NCI-H510A (cell line): ENCODE results near the gene EDC4.
"Not testable (repeated sequence)": the region's sequence is repeated elsewhere in the genome, so short reads cannot be mapped to it uniquely, and the experiment has no call there.

ENCODE experiments used
- DNase-seq: peaks from one replicate; lab custom pipeline; 2025; lab: John Stamatoyannopoulos, UW

The EDC4 gene, protein sequence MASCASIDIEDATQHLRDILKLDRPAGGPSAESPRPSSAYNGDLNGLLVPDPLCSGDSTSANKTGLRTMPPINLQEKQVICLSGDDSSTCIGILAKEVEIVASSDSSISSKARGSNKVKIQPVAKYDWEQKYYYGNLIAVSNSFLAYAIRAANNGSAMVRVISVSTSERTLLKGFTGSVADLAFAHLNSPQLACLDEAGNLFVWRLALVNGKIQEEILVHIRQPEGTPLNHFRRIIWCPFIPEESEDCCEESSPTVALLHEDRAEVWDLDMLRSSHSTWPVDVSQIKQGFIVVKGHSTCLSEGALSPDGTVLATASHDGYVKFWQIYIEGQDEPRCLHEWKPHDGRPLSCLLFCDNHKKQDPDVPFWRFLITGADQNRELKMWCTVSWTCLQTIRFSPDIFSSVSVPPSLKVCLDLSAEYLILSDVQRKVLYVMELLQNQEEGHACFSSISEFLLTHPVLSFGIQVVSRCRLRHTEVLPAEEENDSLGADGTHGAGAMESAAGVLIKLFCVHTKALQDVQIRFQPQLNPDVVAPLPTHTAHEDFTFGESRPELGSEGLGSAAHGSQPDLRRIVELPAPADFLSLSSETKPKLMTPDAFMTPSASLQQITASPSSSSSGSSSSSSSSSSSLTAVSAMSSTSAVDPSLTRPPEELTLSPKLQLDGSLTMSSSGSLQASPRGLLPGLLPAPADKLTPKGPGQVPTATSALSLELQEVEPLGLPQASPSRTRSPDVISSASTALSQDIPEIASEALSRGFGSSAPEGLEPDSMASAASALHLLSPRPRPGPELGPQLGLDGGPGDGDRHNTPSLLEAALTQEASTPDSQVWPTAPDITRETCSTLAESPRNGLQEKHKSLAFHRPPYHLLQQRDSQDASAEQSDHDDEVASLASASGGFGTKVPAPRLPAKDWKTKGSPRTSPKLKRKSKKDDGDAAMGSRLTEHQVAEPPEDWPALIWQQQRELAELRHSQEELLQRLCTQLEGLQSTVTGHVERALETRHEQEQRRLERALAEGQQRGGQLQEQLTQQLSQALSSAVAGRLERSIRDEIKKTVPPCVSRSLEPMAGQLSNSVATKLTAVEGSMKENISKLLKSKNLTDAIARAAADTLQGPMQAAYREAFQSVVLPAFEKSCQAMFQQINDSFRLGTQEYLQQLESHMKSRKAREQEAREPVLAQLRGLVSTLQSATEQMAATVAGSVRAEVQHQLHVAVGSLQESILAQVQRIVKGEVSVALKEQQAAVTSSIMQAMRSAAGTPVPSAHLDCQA (N-terminal part only)

DNA sequence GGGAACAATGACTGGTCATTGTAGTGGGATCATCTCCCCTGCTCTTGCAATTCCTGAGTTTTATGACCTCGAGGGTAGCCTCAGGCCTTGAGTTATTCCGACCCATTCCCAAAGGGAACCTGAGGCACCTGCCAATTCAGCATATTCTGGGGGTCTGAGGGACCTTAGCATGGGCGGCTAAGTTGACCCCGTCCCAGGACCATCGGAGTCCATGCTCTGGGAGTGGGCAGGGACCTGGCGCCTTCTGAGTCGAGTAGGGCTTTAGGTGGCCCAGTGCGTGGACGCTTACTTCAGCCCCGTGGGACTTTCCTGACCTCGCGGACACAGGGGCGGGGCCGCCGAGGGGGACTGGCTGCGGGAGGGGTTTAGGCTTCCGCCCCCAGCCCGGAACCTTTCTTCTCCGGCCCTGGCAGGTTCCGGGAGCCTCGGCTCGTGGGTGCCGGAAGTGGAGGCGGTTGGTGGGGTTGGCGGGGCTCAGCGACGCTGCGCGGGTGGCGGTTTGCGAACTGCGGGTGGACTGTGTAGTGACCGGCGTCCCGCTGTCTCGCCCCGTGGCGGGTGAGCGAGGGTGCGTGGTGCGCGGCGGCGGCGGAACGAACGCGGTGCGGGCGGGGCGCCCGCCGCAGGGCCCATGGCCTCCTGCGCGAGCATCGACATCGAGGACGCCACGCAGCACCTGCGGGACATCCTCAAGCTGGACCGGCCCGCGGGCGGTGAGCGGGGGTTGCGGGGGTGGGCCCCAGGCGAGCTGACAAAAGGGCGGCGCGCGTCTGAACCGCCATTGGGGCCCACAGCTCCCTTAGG lies at the start of gene EDC4:
Gene EDC4 (plus strand): TSS at position 422 of the 804 bp plus-strand sequence. CDS start 210 bp downstream, at position 632.
- DNase-seq: peak; percentile 32

DNA sequence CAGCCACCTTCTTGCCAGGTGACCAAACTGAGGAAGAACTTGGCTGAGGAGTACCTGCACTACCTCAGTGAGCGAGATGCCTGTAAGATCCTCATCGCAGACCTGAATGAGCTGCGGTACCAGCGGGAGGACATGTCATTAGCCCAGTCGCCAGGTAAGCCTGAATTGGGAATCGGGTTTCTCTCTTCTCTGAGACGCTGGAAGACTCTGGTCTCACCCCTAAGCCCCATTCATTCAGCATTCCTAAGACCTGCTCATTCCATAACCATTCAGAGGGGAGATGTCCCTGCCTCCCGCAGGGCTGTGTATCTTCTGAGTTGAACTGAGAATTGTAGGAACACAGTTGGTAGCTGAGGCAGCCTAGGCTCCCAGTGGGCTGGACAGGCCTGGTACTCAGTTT lies 47.7 kb upstream of the EDC4 start:
- DNase-seq: no peak

DNA sequence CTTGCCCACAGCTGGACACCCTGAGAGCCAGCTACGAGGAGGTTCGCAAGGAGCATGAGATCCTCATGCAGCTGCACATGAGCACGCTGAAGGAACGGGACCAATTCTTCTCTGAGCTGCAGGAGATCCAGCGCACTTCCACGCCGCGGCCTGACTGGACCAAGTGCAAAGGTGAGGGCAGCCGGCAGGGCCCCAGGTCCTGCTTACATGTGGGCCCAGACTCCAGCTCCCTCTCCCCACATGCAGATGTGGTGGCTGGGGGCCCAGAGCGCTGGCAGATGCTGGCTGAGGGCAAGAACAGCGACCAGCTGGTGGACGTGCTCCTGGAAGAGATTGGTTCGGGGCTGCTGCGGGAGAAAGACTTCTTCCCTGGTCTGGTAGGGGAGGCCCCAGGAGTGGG lies 46.9 kb upstream of the EDC4 start:
- DNase-seq: no peak

DNA sequence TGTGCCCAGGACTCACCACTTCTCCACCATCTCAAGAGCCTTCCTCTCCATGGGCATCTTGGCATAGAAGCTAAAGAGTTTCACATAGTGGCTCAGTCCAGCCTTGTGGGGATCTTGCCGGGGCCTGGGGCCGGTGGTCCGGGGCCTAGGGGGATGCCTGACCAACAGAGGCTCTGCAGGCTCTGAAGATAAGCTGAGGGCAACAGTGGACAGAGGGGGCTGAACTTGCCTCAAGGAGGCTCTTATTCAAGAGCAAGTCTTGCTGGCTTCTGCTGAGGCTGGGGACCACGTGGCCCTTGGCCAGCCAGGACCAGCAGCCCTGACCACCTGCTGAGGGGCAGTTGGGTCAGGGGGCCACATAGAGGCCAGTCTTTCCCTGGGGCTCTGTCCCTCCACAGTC lies 44.2 kb upstream of the EDC4 start:
- DNase-seq: no peak

DNA sequence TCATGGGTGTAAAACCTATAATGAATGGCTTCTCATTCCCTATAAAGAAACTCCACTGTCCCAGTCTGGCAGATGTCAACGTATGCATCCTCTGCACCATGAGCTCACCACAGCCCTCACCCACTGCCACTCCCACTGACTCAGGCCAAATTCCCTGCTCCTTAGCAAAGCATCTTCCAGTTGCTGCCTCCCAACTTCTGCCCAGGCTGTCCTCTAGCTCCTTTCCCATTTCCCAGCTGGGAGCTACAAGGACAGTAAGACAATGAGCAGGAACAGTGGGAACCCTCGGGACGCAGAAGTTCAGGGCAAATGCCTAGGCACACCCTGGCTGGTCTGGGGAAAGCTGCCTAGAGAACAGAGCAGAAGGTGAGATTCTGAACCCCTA lies 39.8 kb upstream of the EDC4 start:
- DNase-seq: no peak

DNA sequence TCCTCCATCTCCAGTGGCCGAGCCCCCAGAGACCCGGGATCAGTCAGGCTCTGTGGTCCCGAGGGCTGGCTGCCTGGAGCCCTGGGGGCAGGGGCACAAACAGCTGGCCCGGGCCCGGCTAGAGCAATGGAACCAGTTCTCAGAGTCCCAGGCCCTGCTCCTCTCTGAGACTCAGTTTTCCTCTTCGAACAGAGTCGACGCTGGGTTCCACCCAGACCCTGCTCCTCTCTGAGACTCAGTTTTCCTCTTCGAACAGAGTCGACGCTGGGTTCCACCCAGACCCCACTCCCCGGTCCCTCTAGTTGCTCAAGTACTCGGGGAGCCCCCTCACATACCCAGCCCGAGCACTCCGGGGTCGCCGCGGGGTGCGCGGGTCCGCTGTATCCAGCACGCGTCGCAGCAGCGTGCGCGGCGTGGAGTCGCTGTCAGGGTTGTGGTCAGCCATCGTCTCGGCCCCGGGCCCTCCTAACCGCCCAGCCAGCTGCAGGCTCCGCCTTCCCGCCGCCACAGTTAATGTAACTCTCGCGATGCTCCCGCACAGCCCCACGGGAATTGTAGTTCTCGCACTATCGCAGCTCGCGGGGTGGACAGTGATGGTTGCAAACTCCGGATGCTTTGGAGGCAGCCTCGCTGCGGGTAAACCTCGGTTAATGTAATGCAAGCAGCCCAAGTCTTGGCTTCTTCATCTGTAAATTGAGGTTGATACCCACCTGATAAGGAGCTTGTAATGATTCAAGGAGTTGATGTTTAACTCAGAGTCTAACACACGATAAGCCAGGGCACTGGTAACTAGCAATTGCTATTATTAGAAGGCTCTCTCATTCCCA lies 39.2 kb upstream of the EDC4 start:
- peak; percentile 61 for DNase-seq

DNA sequence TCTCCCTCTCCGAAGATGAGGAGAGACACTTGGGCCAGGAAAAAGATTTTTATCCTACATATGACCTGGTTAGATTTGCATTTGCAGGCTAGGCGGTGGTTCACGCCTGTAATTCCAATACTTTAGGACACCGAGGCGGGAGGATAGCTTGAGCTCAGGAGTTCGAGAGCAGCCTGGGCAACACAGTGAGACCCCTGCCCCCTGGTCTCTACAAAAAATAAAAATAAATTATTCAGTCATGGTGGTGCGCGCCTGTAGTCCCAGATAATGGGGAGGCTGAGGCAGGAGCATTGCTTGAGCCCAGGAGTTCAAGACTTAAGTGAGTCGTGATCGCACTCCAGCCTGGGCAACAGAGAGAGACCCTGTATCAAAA lies 38.6 kb upstream of the EDC4 start:
- DNase-seq: no peak

DNA sequence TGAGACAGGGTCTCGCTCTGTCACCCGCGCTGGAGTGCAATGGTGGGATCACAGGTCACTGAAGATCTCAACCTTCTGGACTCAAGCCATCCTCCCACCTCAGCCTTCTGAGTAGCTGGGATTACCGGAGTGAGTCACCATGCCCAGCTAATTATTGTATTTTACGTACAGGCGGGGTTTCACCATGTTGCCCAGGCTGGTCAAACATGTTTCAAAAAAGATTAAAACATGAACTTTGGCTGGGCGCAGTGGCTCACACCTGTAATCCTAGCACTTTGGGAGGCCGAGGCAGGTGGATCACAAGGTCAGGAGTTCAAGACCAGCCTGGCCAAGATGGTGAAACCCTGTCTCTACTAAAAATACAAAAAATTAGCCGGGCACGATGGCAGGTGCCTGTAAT lies 35.7 kb upstream of the EDC4 start:
- DNase-seq: not testable (repeated sequence)

DNA sequence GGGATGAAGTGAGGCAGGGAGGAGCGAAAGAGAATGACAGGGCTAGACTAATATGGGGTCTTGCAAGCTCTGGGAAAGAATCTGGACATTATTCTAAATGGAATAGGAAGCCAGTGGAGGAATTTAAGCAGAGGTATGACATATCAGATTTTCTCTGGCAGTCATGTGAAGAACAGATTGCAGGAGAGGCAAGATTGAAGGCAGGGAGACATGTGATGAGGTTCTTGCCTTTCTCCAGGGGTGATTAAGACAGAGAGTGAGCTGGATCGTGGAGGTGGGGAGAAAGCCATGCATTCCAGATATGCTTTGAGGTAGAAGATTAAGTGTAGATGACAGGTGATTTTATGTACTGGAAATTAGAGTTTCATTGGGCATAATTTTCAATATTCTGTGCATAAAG lies 35.0 kb upstream of the EDC4 start:
- no peak for DNase-seq

DNA sequence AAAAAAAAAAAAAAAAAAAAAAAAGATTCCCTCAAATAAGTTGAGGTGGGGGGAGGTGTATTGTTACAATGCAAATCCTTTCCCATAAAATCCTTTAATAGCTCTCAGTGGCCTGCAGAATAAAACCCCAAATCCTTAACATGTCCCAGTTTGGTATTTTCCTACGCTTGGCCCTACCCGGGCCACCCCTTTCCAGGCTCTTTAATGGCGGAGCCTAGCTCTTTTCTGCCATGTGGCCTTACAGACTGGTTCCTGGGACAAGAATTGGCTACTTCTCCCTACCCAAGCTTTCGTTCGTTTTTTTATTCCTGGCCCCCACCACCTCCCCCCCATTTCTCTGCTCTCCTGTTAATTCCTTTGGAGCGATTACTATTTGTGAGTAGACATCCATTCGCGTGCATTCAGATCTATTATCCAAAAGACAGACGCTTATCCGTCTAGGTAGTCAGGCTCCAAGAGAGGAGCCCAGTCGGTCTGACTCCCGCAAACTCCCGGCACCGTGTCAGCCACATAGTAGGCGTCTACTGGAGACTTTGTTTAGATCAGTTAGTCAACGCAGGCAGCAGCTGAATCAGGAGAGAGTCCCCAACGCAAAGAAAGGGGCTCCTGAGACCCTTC lies 31.5 kb upstream of the EDC4 start:
- no peak for DNase-seq

DNA sequence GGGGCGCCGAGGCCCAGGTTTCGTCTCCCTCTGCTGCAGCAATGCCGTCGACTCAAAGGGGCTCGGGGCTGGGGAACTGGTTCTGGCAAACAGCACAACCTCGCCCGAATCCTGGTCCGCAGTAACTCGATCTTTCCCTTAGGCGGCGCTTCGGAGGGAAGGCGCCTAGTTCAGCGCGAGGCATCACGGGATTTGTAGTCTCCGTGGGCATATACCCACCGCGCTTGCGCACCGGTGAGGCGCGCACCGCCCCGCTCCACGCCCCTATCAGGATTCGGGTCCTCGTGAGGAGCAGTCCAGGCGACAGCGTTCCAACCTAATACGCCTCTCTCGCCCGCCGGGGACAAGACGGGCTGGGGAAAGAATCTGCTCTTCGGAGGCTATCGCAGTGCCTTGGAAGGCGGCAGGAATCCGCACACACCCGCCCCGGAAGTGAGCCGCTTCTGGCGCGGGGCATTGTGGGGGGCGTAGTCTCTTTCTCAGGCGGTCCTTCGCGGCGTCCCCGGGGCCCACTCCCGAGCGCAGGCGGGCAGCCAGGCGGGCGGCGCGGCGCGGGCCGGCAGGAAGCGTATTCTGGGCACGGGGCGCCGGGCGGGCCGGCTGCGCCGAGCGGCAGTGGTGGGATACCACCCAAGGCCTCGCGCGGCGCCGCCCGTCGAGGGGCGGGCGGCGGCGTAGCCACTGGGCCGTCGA lies 30.9 kb upstream of the EDC4 start, which contains the start of gene THAP11:
Gene THAP11 (plus strand): TSS at position 505 of the 693 bp plus-strand sequence. CDS start 235 bp downstream, outside the sequence.
- DNase-seq: peak; percentile 87

DNA sequence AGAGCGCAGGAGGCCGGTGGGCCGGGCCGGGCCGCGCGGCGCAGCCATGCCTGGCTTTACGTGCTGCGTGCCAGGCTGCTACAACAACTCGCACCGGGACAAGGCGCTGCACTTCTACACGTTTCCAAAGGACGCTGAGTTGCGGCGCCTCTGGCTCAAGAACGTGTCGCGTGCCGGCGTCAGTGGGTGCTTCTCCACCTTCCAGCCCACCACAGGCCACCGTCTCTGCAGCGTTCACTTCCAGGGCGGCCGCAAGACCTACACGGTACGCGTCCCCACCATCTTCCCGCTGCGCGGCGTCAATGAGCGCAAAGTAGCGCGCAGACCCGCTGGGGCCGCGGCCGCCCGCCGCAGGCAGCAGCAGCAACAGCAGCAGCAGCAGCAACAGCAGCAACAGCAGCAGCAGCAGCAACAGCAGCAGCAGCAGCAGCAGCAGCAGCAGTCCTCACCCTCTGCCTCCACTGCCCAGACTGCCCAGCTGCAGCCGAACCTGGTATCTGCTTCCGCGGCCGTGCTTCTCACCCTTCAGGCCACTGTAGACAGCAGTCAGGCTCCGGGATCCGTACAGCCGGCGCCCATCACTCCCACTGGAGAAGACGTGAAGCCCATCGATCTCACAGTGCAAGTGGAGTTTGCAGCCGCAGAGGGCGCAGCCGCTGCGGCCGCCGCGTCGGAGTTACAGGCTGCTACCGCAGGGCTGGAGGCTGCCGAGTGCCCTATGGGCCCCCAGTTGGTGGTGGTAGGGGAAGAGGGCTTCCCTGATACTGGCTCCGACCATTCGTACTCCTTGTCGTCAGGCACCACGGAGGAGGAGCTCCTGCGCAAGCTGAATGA lies 30.1 kb upstream of the EDC4 start:
- peak; percentile 41 for DNase-seq

DNA sequence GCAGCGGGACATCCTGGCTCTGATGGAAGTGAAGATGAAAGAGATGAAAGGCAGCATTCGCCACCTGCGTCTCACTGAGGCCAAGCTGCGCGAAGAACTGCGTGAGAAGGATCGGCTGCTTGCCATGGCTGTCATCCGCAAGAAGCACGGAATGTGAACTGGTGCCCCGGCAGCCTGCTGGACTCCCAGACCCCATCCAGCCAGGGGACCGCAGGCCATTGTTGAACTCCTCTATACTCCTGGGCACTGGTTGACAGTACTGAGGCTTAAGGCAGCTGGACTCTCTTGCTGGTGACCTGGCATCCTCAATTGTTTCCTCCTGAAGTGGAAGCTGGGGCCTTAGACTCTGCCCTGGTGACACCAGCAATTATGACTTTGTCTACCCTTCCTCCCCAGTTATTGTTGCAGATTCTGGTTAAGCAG lies 29.5 kb upstream of the EDC4 start:
- DNase-seq: no peak

DNA sequence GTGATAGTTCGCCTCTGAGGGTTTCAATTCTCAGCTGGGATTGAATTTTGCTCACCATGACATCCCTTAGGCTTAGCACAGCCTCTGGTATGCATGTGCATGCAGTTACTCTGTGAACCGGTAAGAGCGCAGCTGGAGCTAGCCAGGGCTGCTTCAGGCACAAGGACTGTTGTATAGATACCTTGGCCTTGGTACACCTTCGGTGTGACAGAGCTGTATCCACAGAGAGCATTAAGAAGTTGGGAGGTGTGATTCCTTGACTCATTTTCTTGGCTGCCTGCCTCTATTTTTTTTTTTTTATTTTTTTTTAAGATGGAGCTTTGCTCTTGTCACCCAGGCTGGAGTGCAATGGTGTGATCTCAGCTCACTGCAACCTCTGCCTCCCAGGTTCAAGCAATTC lies 28.4 kb upstream of the EDC4 start:
- no peak for DNase-seq

DNA sequence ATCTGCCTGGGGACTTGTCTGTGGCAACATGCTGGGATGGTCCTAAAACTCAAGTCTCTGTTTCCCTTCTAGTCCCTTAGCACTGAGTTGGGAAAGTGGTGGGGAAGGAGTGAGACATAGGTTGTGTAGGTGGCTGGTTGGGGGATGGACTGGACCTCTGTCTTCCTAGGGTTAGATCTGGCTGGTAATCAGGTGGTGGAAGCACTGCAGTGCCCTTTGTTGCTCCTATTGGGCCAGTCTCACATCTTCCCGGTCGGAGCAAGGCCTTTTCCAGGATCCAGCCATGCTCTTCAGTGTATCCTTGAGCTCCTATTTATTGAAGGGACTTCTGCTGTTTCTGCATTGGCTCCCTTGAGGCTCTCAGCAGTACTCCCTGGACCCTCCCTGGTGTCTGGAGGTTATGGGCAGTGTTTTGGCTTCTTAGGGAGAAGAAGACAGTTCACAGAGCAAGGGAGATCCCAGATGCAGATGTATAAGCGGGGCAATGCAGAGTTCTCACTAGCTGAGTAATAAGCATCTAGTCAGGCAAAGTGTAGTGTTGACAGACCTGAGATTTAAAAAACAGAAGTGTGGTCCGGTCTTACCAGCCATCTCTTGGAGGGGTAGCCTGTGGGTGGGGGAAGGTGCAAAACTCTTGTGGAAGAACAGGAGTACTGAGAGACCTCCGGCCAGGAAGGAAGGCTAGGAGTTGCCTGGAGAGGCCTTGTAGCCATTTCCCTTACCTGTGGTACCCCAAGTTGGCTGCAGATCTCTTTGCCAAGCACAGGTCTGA lies 27.4 kb upstream of the EDC4 start:
- no peak for DNase-seq

DNA sequence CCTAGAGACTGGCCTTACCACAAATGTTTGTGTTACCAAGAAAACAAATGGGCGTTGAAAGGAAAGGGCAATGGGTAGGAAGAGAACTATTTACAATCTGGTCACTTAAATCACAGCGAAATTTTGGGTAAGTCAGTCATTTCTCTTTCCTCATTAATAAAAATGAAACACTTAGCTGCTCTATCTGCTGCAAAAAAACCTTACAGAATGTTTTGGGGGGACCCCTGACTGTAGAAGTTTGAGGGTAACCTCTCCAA lies 26.9 kb upstream of the EDC4 start:
- DNase-seq: no peak

DNA sequence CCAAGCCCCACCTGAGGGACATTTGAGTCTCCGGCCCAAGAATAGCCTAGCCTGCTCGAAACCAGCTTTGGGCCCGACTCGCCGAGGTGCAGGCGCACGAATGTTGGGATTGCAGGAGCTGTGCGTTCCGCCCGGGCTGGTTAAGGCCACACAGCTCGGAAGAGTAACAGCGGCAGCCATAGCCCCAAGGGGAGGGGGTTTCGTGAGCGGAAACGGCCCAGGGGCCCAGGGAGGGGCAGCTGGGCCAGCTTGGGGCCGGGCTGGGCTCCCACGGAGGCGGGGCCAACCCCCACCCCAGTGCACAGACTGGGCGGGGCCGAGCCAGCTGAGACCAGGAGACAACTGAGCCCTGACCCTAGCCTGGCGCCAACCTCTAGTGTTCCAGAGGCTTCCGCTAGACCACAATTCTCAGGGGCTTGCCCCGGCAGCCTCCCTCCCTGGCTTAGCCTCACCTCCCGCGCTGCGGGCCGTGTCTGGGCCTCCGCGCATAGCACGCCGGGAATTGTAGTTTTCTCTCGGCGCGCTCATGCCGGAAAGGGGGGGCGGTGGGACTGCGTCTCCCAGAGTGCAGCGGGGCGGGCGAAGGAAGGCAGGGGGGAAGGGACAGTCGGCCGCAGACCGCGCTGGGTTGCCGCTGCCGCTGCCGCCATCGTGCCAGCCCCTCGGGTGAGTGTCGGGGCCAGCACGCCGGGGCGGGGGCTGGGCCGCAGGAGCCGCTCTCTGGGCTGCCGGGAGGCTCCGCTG lies 26.4 kb upstream of the EDC4 start, which contains the start of gene NUTF2:
Gene NUTF2 (plus strand): TSS at position 614 of the 744 bp plus-strand sequence. CDS start 18,198 bp downstream, outside the sequence.
- DNase-seq: peak; percentile 87
